Breast epithelium (tissue), 4 donors: ENCODE results near the gene UBL5. TPM values are rescaled to one million over a fixed set of nuclear protein-coding genes. Genes with fewer than 3 reads are reported as not detected.

Experiments
- DNase-seq, 2 donors: peaks; one replicate each; pipeline ENCODE4 v3.0.0-alpha.2; 2019; ENCODE audit warnings: low spot score in 2 of 2
- H3K27ac ChIP-seq, 2 donors: fragments of 200-600 bp; sonication (generic) in 1 of 2; one replicate each; pipeline ENCODE4 v1.5.1; 2016 to 2019; ENCODE audit warnings: mild to moderate bottlenecking in 1 of 2
- H3K27me3 ChIP-seq, 2 donors: fragments of 200-600 bp; sonication (generic) in 1 of 2; one replicate each; pipeline versions ENCODE4 v1.5.1 to v1.6.0; 2017 to 2019; ENCODE audit warnings: control low read depth in 1 of 2, mild to moderate bottlenecking in 1 of 2
- H3K36me3 ChIP-seq: fragments of 200-600 bp; one replicate; pipeline ENCODE4 v1.5.1; 2019
- H3K4me1 ChIP-seq, 2 donors: fragments of 200-600 bp; sonication (generic); one replicate each; pipeline ENCODE4 v1.5.1; 2016 to 2019; ENCODE audit warnings: control low read depth in 1 of 2
- H3K4me3 ChIP-seq, 3 donors: fragments of 200-600 bp; sonication (generic); 1 replicate in 2 of 3; 2 replicates in 1 of 3; pipeline ENCODE4 v1.5.1; 2016 to 2019; ENCODE audit warnings: mild to moderate bottlenecking in 3 of 3, moderate library complexity in 2 of 3
- H3K9me3 ChIP-seq, 2 donors: fragments of 200-600 bp; sonication (generic) in 1 of 2; one replicate each; pipeline ENCODE4 v1.5.1; 2016 to 2019; ENCODE audit warnings: control low read depth in 1 of 2
- CTCF ChIP-seq, 3 donors: fragments of 450-650 bp; IDR thresholded peaks; one replicate each; pipeline ENCODE4 v1.5.1; 2016 to 2017; ENCODE audit warnings: antibody characterized with exemption in 3 of 3, mild to moderate bottlenecking in 3 of 3, moderate library complexity in 3 of 3
- POLR2A ChIP-seq: fragments of 450-650 bp; IDR thresholded peaks from one replicate; pipeline ENCODE4 v1.6.1; 2016; ENCODE audit warnings: antibody characterized with exemption, mild to moderate bottlenecking, moderate library complexity
- POLR2AphosphoS5 ChIP-seq, 3 donors: sonication (generic); formaldehyde crosslinking; IDR thresholded peaks; one replicate each; pipeline ENCODE4 v1.6.1; 2017; ENCODE audit warnings: antibody characterized with exemption in 3 of 3
- intact Hi-C: fragments of 100-400 bp; cut with DNase I; formaldehyde crosslinking; loops from one replicate; pipeline ENCODE4 v1.15.1; 2023; ENCODE audit warnings: low total_unique reads
- total RNA-seq, 3 donors: library from RNA; depleted of rRNA; stranded (reverse); fragments of >200 nt; gene quantifications; one replicate each; pipeline ENCODE4 v1.1.0, GENCODE V29; 2016

The UBL5 gene
- total RNA-seq, 3 donors from 2014 or later, result 381 to 489 (median 475) TPM

GRCh38 chr19:9877780-9878510 is 50.2 kb downstream of the UBL5 start:
- no peaks in the 10 kb centered on the region for H3K9me3 ChIP-seq

GRCh38 chr19:9878511-9879196 is 50.9 kb downstream of the UBL5 start:
- Histone ChIP-seq H3K4me3 (no peak overlapping the region), H3K36me3 (no peaks in the 10 kb centered on the region), H3K9me3 (no peaks in the 10 kb centered on the region), H3K27ac (no peak overlapping the region), H3K4me1 (no peaks in the 10 kb centered on the region), H3K27me3 (no peaks in the 10 kb centered on the region)
- TF ChIP-seq POLR2AphosphoS5 (IDR thresholded peaks at IDR 0.05), result no peak
- intact Hi-C loops, result no loop called here
- DNase-seq, result no peak

More at GRCh38 chr19:9877780-9878510, 50.2 kb downstream of the UBL5 start:
- Histone ChIP-seq H3K4me1 (no peaks in the 10 kb centered on the region), H3K36me3 (no peaks in the 10 kb centered on the region), H3K27ac (no peak overlapping the region), H3K4me3 (no peak overlapping the region), H3K27me3 (no peaks in the 10 kb centered on the region)
- TF ChIP-seq CTCF (IDR thresholded peaks at IDR 0.05), result no peak
- no peak for TF ChIP-seq POLR2AphosphoS5 (IDR thresholded peaks at IDR 0.05)
- no peak for TF ChIP-seq POLR2A
- DNase-seq, result no peak
- intact Hi-C loops, result no loop called here

Other genes with a start within 250 kb of the UBL5 start
- gene ZNF121, start 243.4 kb upstream of the UBL5 start, total RNA-seq, result 10 to 100 TPM; 20.8 to 55.9 (median 36.1) TPM
- gene ZNF561, start 206.7 kb upstream of the UBL5 start, total RNA-seq, result 10 to 100 TPM; 19.5 to 63.1 (median 29.5) TPM
- gene ZNF562, start 152.8 kb upstream of the UBL5 start, total RNA-seq, result 10 to 100 TPM; 17.4 to 52.2 (median 32.4) TPM
- 10 to 100 TPM; 10.5 to 26.7 (median 20.8) TPM for gene ZNF846, start 59.2 kb upstream of the UBL5 start, total RNA-seq
- 10 to 100 TPM; 18.7 to 27.1 (median 19.7) TPM for gene FBXL12, start 8.8 kb upstream of the UBL5 start, total RNA-seq
- gene PIN1, start 7.4 kb downstream of the UBL5 start, total RNA-seq, result 100 to 1,000 TPM in 1 of 3 donors, 10 to 100 TPM in 2; 71.3 to 114 (median 73.4) TPM
- 10 to 100 TPM in 1 of 3 donors, 1 to 10 TPM in 2; 7.2 to 42.6 (median 8.8) TPM for gene OLFM2, start 108.6 kb downstream of the UBL5 start, total RNA-seq
- gene COL5A3, start 182.6 kb downstream of the UBL5 start, total RNA-seq, result 10 to 100 TPM in 2 of 3 donors, 1 to 10 TPM in 1; 4.8 to 32.2 (median 12.5) TPM
- gene RDH8, start 185.6 kb downstream of the UBL5 start, total RNA-seq, result not detected